Hepatocyte (in vitro differentiated cells): ENCODE measurements around the gene CCDC154.

ENCODE experiments used
- EZH2 ChIP-seq: fragments of 200-600 bp; sonication (generic); IDR thresholded peaks from 2 replicates; pipeline ENCODE4 v1.6.1; 2016; ENCODE audit warnings: antibody characterized with exemption, mild to moderate bottlenecking, borderline replicate concordance
- EZH2phosphoT487 ChIP-seq: fragments of 200-600 bp; sonication (generic); IDR thresholded peaks from one replicate; pipeline ENCODE4 v1.6.1; 2018; ENCODE audit warnings: antibody characterized with exemption, mild to moderate bottlenecking, low read depth, moderate library complexity; ENCODE audit not compliant: unreplicated experiment, severe bottlenecking
- TF ChIP-seq, protein P1 (sequence below): fragments of 200-600 bp; sonication (generic); IDR thresholded peaks from 2 replicates; pipeline ENCODE4 v1.5.1; 2016; ENCODE audit warnings: antibody characterized with exemption, mild to moderate bottlenecking; ENCODE audit not compliant: poor library complexity

DNA sequence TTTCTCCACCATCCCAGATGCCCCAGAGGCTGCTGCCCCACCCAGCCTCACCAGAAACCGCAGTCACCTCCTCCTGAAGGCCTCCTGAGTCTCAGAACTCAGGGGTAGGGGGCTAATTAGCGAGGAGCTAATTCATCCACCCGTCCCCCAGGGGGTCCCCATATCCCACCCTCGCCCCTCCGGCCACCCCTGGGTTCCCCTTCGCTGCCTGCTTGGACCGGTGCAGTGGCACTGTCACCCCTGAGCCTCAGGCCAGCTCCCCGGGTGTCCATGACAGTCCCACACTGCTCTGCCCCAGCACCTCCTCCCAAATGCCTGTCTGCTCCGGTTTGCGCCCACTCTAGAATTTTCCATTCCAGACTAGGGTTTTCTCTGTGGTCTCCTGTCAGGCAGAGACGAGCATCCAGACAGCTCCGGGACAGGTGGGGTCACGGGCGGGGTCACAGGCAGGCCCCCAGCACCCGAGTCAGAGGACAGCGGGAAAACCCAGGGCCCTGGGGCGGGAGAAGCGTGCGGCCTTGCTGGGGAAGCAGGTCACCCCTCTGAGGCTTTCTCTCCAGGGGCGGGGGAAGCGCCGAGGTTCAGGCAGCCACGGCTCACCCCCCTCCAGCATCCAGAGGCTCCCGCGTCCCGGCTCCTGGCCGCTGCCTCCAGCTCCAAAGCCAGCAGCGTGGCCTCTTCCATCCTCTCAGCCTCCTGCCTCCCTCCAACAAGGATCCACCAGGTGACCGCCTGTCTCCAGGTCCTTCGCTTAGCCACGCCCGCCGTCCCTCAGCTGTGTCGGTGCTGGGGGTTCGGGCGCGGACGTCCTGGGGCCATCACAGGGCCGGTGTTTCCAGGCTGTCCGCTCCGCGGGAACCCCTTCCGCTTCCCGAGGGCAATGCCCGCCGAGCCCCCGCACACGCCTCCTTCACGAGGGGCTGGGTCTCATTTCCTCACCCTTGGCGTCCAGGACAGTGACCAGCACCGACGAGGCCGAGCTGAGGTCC, 16.6 kb downstream of the CCDC154 start:
- TF ChIP-seq, protein P1, sequence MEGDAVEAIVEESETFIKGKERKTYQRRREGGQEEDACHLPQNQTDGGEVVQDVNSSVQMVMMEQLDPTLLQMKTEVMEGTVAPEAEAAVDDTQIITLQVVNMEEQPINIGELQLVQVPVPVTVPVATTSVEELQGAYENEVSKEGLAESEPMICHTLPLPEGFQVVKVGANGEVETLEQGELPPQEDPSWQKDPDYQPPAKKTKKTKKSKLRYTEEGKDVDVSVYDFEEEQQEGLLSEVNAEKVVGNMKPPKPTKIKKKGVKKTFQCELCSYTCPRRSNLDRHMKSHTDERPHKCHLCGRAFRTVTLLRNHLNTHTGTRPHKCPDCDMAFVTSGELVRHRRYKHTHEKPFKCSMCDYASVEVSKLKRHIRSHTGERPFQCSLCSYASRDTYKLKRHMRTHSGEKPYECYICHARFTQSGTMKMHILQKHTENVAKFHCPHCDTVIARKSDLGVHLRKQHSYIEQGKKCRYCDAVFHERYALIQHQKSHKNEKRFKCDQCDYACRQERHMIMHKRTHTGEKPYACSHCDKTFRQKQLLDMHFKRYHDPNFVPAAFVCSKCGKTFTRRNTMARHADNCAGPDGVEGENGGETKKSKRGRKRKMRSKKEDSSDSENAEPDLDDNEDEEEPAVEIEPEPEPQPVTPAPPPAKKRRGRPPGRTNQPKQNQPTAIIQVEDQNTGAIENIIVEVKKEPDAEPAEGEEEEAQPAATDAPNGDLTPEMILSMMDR, result no peak
- TF ChIP-seq EZH2phosphoT487 (no peak), EZH2 (no peak)
